Measurements from ENCODE around the gene DGKI.

DGKI gene

GRCh38 chr7:137506031-137506430 is 340.7 kb downstream of the DGKI start:
- Histone ChIP-seq H4K8ac (ENCODE audit: low read length) (no peak overlapping the region), H3K27me3 (ENCODE audit: control insufficient read depth in 1 of 2, insufficient read depth in 1 of 2, low read length in 2 of 2) (no peaks in the 10 kb centered on the region), H3K79me1 (replicated peaks; ENCODE audit: low read length, poor library complexity, severe bottlenecking) (no peaks in the 10 kb centered on the region), H2BK12ac (ENCODE audit: low read length in 2 of 2) (no peak overlapping the region), H3K27ac (ENCODE audit: low read length, poor library complexity, severe bottlenecking) (no peak overlapping the region), H3K23ac (ENCODE audit: low read length in 2 of 2) (no peak overlapping the region), H3K4me2 (ENCODE audit: low read length, poor library complexity, severe bottlenecking) (no peak overlapping the region), H2BK15ac (ENCODE audit: low read depth, poor library complexity, severe bottlenecking) (no peak overlapping the region), H3K4me3 (ENCODE audit: insufficient read depth in 1 of 2, low read depth in 1 of 2, low read length in 2 of 2) (no peak overlapping the region), H4K91ac (ENCODE audit: low read length) (no peak overlapping the region), H3K14ac (ENCODE audit: low read length in 2 of 2) (no peak overlapping the region), H3K18ac (ENCODE audit: low read depth in 1 of 2, low read length in 2 of 2) (no peak overlapping the region), H3K36me3 (ENCODE audit: control insufficient read depth in 1 of 2, insufficient read depth in 2 of 2, low read depth in 1 of 2, low read length in 2 of 2) (no peaks in the 10 kb centered on the region), H3K4ac (ENCODE audit: low read depth in 1 of 2, low read length in 2 of 2) (no peak overlapping the region), H3K4me1 (ENCODE audit: control insufficient read depth, insufficient read depth, low read depth, low read length) (peaks cover 2% of the 10 kb centered on the region), H2BK120ac (ENCODE audit: low read depth, low read length) (no peak overlapping the region), H2BK5ac (ENCODE audit: low read depth, low read length, poor library complexity, severe bottlenecking) (no peak overlapping the region), H2AK5ac (ENCODE audit: low read length, severe bottlenecking) (no peak overlapping the region), H2AFZ (ENCODE audit: low read depth, low read length) (no peak overlapping the region), H3K9ac (ENCODE audit: low read length) (no peak overlapping the region), H3K9me3 (ENCODE audit: control insufficient read depth, low read length) (no peaks in the 10 kb centered on the region)
- WGBS = 98% methylated on average over 3 of the region's 3 CpGs
- DNase-seq = no peak

GRCh38 chr7:137501562-137501961 is 345.2 kb downstream of the DGKI start:
- no peak overlapping the region for H3K4ac ChIP-seq (ENCODE audit: low read depth in 1 of 2, low read length in 2 of 2)
- H3K18ac ChIP-seq (ENCODE audit: low read depth in 1 of 2, low read length in 2 of 2) = no peak overlapping the region
- no peak overlapping the region for H3K4me2 ChIP-seq (ENCODE audit: low read length, poor library complexity, severe bottlenecking)
- H3K9ac ChIP-seq (ENCODE audit: low read length) = no peak overlapping the region
- H3K27ac ChIP-seq (ENCODE audit: low read length, poor library complexity, severe bottlenecking) = no peak overlapping the region
- no peak overlapping the region for H2BK5ac ChIP-seq (ENCODE audit: low read depth, low read length, poor library complexity, severe bottlenecking)
- H3K27me3 ChIP-seq (ENCODE audit: control insufficient read depth in 1 of 2, insufficient read depth in 1 of 2, low read length in 2 of 2) = no peaks in the 10 kb centered on the region
- H2BK15ac ChIP-seq (ENCODE audit: low read depth, poor library complexity, severe bottlenecking) = no peak overlapping the region
- no peak overlapping the region for H2AFZ ChIP-seq (ENCODE audit: low read depth, low read length)
- H2BK120ac ChIP-seq (ENCODE audit: low read depth, low read length) = no peak overlapping the region
- H2BK12ac ChIP-seq (ENCODE audit: low read length in 2 of 2) = no peak overlapping the region
- no peaks in the 10 kb centered on the region for H3K36me3 ChIP-seq (ENCODE audit: control insufficient read depth in 1 of 2, insufficient read depth in 2 of 2, low read depth in 1 of 2, low read length in 2 of 2)
- H3K4me1 ChIP-seq (ENCODE audit: control insufficient read depth, insufficient read depth, low read depth, low read length) = no peaks in the 10 kb centered on the region
- H2AK5ac ChIP-seq (ENCODE audit: low read length, severe bottlenecking) = no peak overlapping the region
- DNase-seq = no peak
- H3K14ac ChIP-seq (ENCODE audit: low read length in 2 of 2) = no peak overlapping the region
- H3K9me3 ChIP-seq (ENCODE audit: control insufficient read depth, low read length) = no peaks in the 10 kb centered on the region
- 84% methylated on average over 2 of the region's 2 CpGs for WGBS
- H3K79me1 ChIP-seq (replicated peaks; ENCODE audit: low read length, poor library complexity, severe bottlenecking) = no peaks in the 10 kb centered on the region
- no peak overlapping the region for H4K91ac ChIP-seq (ENCODE audit: low read length)
- H3K4me3 ChIP-seq (ENCODE audit: insufficient read depth in 1 of 2, low read depth in 1 of 2, low read length in 2 of 2) = no peak overlapping the region
- H3K23ac ChIP-seq (ENCODE audit: low read length in 2 of 2) = no peak overlapping the region
- H4K8ac ChIP-seq (ENCODE audit: low read length) = no peak overlapping the region

- no peak overlapping the region for H2AK5ac ChIP-seq (ENCODE audit: low read length, severe bottlenecking)
- H3K14ac ChIP-seq (ENCODE audit: low read length in 2 of 2) = peak overlapping the region in 1 of 2 experiments; percentile 26
- peaks cover 8% of the 10 kb centered on the region for H3K9me3 ChIP-seq (ENCODE audit: control insufficient read depth, low read length)
- no peak overlapping the region for H2BK12ac ChIP-seq (ENCODE audit: low read length in 2 of 2)
- no peak overlapping the region for H2BK5ac ChIP-seq (ENCODE audit: low read depth, low read length, poor library complexity, severe bottlenecking)
- H3K18ac ChIP-seq (ENCODE audit: low read depth in 1 of 2, low read length in 2 of 2) = no peak overlapping the region
- 95% methylated on average over 6 of the region's 6 CpGs for WGBS
- no peak for DNase-seq
- no peak overlapping the region for H3K27ac ChIP-seq (ENCODE audit: low read length, poor library complexity, severe bottlenecking)
- no peak overlapping the region for H2AFZ ChIP-seq (ENCODE audit: low read depth, low read length)
- H3K4me1 ChIP-seq (ENCODE audit: control insufficient read depth, insufficient read depth, low read depth, low read length) = no peaks in the 10 kb centered on the region
- H3K27me3 ChIP-seq (ENCODE audit: control insufficient read depth in 1 of 2, insufficient read depth in 1 of 2, low read length in 2 of 2) = no peaks in the 10 kb centered on the region
- no peak overlapping the region for H3K9ac ChIP-seq (ENCODE audit: low read length)
- no peak overlapping the region for H4K8ac ChIP-seq (ENCODE audit: low read length)
- H2BK120ac ChIP-seq (ENCODE audit: low read depth, low read length) = no peak overlapping the region
- no peaks in the 10 kb centered on the region for H3K36me3 ChIP-seq (ENCODE audit: control insufficient read depth in 1 of 2, insufficient read depth in 2 of 2, low read depth in 1 of 2, low read length in 2 of 2)
- no peak overlapping the region for H3K4ac ChIP-seq (ENCODE audit: low read depth in 1 of 2, low read length in 2 of 2)
- H2BK15ac ChIP-seq (ENCODE audit: low read depth, poor library complexity, severe bottlenecking) = no peak overlapping the region
- no peak overlapping the region for H4K91ac ChIP-seq (ENCODE audit: low read length)
- no peak overlapping the region for H3K4me3 ChIP-seq (ENCODE audit: insufficient read depth in 1 of 2, low read depth in 1 of 2, low read length in 2 of 2)
- H3K23ac ChIP-seq (ENCODE audit: low read length in 2 of 2) = no peak overlapping the region
- no peaks in the 10 kb centered on the region for H3K79me1 ChIP-seq (replicated peaks; ENCODE audit: low read length, poor library complexity, severe bottlenecking)
- H3K4me2 ChIP-seq (ENCODE audit: low read length, poor library complexity, severe bottlenecking) = no peak overlapping the region
Measured at GRCh38 chr7:137492889-137493288, 353.9 kb downstream of the DGKI start.

- no peaks in the 10 kb centered on the region for H3K4me1 ChIP-seq (ENCODE audit: control insufficient read depth, insufficient read depth, low read depth, low read length)
- no peak overlapping the region for H2BK15ac ChIP-seq (ENCODE audit: low read depth, poor library complexity, severe bottlenecking)
- H3K36me3 ChIP-seq (ENCODE audit: control insufficient read depth in 1 of 2, insufficient read depth in 2 of 2, low read depth in 1 of 2, low read length in 2 of 2) = no peaks in the 10 kb centered on the region
- H3K4ac ChIP-seq (ENCODE audit: low read depth in 1 of 2, low read length in 2 of 2) = no peak overlapping the region
- no peak overlapping the region for H2AFZ ChIP-seq (ENCODE audit: low read depth, low read length)
- no peak overlapping the region for H3K18ac ChIP-seq (ENCODE audit: low read depth in 1 of 2, low read length in 2 of 2)
- no peaks in the 10 kb centered on the region for H3K79me1 ChIP-seq (replicated peaks; ENCODE audit: low read length, poor library complexity, severe bottlenecking)
- peaks cover 4% of the 10 kb centered on the region for H3K9me3 ChIP-seq (ENCODE audit: control insufficient read depth, low read length)
- no peak overlapping the region for H2BK5ac ChIP-seq (ENCODE audit: low read depth, low read length, poor library complexity, severe bottlenecking)
- no CpG with 5 or more reads among the region's 2 CpGs for WGBS
- H3K23ac ChIP-seq (ENCODE audit: low read length in 2 of 2) = no peak overlapping the region
- no peak overlapping the region for H4K8ac ChIP-seq (ENCODE audit: low read length)
- no peak overlapping the region for H3K27ac ChIP-seq (ENCODE audit: low read length, poor library complexity, severe bottlenecking)
- H3K27me3 ChIP-seq (ENCODE audit: control insufficient read depth in 1 of 2, insufficient read depth in 1 of 2, low read length in 2 of 2) = no peaks in the 10 kb centered on the region
- no peak overlapping the region for H3K4me2 ChIP-seq (ENCODE audit: low read length, poor library complexity, severe bottlenecking)
- H2BK12ac ChIP-seq (ENCODE audit: low read length in 2 of 2) = no peak overlapping the region
- H3K14ac ChIP-seq (ENCODE audit: low read length in 2 of 2) = no peak overlapping the region
- H4K91ac ChIP-seq (ENCODE audit: low read length) = no peak overlapping the region
- no peak overlapping the region for H3K9ac ChIP-seq (ENCODE audit: low read length)
- no peak overlapping the region for H3K4me3 ChIP-seq (ENCODE audit: insufficient read depth in 1 of 2, low read depth in 1 of 2, low read length in 2 of 2)
- DNase-seq = no peak
- no peak overlapping the region for H2AK5ac ChIP-seq (ENCODE audit: low read length, severe bottlenecking)
- H2BK120ac ChIP-seq (ENCODE audit: low read depth, low read length) = no peak overlapping the region
Measured at GRCh38 chr7:137489880-137490279, 356.9 kb downstream of the DGKI start.
